Activated naive CD4-positive, alpha-beta T cell treated with anti-CD3 and anti-CD28 coated beads, Interleukin-2, amount 10 ng/mL, durations not matched to agents 7 days and 5 days (primary cell): ENCODE measurements around the gene RIPOR2.
"Not testable (repeated sequence)": the region's sequence is repeated elsewhere in the genome, so short reads cannot be mapped to it uniquely, and the experiment has no call there.

Source experiments
- CTCF ChIA-PET: fragments of 350-600 bp; sonication (Branson Sonifier 250); formaldehyde crosslinking; loops from one replicate; lab custom pipeline; 2021; ENCODE audit warnings: antibody characterized with exemption; lab: Charles Lee
- DNase-seq: peaks from one replicate; pipeline ENCODE4 v3.0.0-alpha.2; 2020
- H3K27ac Mint-ChIP-seq: one replicate; pipeline ENCODE4 v1.8.0; 2021; ENCODE audit warnings: mild to moderate bottlenecking, moderate library complexity, mixed read lengths
- H3K27me3 Mint-ChIP-seq: one replicate; pipeline ENCODE4 v1.8.0; 2021; ENCODE audit warnings: mild to moderate bottlenecking, mixed read lengths
- H3K36me3 Mint-ChIP-seq: one replicate; pipeline ENCODE4 v1.8.0; 2021; ENCODE audit warnings: mixed read lengths
- H3K4me1 Mint-ChIP-seq: one replicate; pipeline ENCODE4 v1.8.0; 2021; ENCODE audit warnings: mixed read lengths
- H3K4me3 Mint-ChIP-seq: one replicate; pipeline ENCODE4 v1.8.0; 2021; ENCODE audit warnings: mild to moderate bottlenecking, moderate library complexity, mixed read lengths
- H3K9me3 Mint-ChIP-seq: one replicate; pipeline ENCODE4 v1.8.0; 2021; ENCODE audit warnings: mixed read lengths

RIPOR2 gene

DNA sequence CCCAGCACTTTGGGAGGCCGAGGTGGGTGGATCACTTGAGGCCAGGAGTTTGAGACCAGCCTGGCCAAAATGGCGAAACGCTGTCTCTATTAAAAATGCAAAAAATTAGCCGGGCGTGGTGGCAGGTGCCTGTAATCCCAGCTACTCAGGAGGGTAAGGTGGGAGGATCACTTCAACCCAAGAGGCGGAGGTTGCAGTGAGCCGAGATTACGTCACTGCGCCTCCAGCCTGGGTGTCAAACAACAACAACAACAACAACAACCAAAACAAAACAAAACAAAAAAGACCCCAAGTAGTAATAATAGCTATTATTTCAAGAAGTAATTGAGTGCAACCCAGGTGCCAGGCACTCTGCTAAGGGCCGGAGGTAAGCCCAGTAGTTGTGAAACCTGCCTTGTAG lies 21.7 kb downstream of the RIPOR2 start:
- Mint-ChIP-seq H3K36me3 (peaks cover 89% of the 10 kb centered on the region), H3K4me1 (peaks cover 93% of the 10 kb centered on the region), H3K27ac (peak overlapping the region; percentile 69), H3K4me3 (peak overlapping the region; percentile 13)
- DNase-seq, H3K9me3 Mint-ChIP-seq, H3K27me3 Mint-ChIP-seq: not testable (repeated sequence)
- CTCF ChIA-PET: interaction anchor here (0.7 to 7.1 kb wide), 4 partner anchors 7 to 336 kb away, joined by 3 to 52 read pairs (median 15); no protein-coding TSS in a partner anchor

DNA sequence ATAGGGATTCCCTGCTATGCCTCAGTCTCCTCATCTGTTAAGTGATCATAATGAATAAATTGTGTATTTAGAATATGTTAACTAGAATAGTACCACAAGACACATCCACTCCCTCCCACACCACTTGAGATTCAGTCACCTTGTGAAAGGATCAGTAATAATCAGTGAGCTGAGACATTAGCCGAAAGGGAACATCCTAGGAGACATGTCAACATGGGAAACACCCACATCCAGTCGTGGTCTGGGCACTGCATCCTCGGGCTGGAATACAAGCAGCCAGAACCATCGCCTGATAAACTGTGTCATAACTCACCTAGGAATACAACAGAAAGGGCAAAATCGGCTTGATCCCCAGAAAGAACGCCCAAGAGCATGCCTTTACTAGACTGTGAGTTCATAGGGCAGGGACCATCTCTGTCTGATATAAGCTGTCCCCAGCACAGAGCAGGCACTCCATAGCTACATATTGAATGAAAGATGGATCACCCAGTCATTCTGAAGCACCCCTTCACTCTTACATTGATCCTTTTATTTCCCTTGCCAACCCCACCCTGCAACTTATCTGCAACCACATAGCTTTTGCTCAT lies 23.9 kb downstream of the RIPOR2 start:
- DNase-seq: no peak
- Mint-ChIP-seq H3K27ac (peak overlapping the region; percentile 93), H3K4me3 (peak overlapping the region; percentile 92), H3K4me1 (peaks cover 94% of the 10 kb centered on the region), H3K9me3 (no peaks in the 10 kb centered on the region), H3K36me3 (peaks cover 87% of the 10 kb centered on the region), H3K27me3 (no peaks in the 10 kb centered on the region)
- CTCF ChIA-PET: interaction anchor here (1.0 to 7.1 kb wide), 10 partner anchors 9 to 115 kb away, joined by 3 to 75 read pairs (median 6); partner anchors contain the start of gene RIPOR2

DNA sequence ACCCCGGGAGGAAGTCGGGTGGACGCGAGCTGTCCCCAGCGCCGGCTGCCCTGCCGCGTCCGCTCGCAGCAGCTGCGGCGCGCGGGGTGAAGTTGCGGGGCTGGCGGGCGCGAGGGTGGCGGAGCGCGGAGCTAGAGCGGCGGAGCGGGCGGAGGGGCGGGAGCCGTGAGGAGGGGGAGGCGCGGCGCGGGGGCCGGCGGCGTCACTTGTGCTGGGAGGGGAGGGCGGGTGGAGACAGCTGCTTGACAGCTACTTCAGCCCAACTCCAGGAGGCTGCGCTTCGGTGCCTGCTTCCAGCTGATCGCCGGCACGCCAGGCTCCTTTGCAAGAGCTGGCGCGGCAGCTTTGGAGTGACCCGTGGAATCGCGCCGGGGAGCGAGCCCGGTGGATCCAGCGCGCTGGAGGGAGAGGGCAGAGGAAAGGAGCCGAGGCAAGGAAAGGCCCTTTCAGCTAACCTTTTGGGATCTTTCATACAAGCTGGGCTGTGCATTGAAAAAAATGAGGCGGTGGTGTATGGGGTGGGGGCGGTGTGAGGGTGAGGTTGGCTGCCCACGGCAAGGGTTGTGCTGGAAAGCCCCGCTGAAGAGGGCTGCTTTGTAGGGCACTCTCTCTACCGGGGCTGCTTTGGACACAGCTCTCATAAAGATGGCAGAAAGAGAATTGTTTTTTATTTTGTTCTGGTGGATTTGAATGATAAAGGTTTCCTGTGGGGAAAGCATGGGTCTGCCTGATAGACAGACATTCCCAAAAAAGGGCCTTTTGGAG lies 24.6 kb downstream of the RIPOR2 start:
- Mint-ChIP-seq H3K27ac (peak overlapping the region; percentile 93), H3K36me3 (peaks cover 88% of the 10 kb centered on the region), H3K4me1 (peaks cover 94% of the 10 kb centered on the region), H3K9me3 (no peaks in the 10 kb centered on the region), H3K4me3 (peak overlapping the region; percentile 92), H3K27me3 (no peaks in the 10 kb centered on the region)
- DNase-seq: peak; percentile 66
- CTCF ChIA-PET: interaction anchor here (1.0 to 7.1 kb wide), 11 partner anchors 10 to 129 kb away, joined by 3 to 75 read pairs (median 6); partner anchors contain the start of gene RIPOR2

DNA sequence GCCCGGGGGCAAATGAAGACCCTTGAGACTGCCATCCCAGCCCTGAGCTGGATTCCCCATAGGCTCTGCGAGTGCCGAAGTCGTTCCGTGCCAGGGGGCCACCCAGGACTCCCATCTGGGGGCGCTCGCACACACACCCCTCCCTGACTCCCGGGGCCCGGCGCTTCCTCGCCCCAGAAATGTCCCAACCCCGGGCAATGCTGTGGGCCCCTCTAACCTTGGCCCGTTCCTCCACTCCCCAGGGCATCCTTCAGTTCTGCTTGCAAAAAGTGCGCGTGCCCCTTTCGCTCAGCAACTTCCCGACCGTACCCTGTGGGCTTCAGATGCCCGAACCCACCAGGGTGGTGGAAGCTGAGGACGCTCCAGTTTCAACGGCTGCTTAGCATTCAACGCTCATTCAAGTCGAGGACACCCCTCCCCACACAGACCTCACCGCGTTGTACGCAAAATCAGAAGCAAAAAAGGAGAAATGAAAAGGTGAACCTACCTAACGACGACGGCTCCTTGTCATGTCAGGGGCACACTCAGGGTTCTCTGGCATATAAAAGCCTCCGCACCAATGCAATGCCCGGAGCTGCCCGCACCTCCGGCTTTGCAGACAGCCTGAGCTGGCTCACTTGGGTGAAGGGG lies 25.3 kb downstream of the RIPOR2 start:
- Mint-ChIP-seq H3K36me3 (peaks cover 88% of the 10 kb centered on the region), H3K27me3 (no peaks in the 10 kb centered on the region), H3K27ac (peak overlapping the region; percentile 90), H3K9me3 (no peaks in the 10 kb centered on the region), H3K4me3 (peak overlapping the region; percentile 92), H3K4me1 (peaks cover 94% of the 10 kb centered on the region)
- CTCF ChIA-PET: interaction anchor here (0.6 to 7.1 kb wide), 18 partner anchors 11 to 198 kb away, joined by 3 to 75 read pairs (median 6); partner anchors contain the start of gene RIPOR2
- peak; percentile 54 for DNase-seq

DNA sequence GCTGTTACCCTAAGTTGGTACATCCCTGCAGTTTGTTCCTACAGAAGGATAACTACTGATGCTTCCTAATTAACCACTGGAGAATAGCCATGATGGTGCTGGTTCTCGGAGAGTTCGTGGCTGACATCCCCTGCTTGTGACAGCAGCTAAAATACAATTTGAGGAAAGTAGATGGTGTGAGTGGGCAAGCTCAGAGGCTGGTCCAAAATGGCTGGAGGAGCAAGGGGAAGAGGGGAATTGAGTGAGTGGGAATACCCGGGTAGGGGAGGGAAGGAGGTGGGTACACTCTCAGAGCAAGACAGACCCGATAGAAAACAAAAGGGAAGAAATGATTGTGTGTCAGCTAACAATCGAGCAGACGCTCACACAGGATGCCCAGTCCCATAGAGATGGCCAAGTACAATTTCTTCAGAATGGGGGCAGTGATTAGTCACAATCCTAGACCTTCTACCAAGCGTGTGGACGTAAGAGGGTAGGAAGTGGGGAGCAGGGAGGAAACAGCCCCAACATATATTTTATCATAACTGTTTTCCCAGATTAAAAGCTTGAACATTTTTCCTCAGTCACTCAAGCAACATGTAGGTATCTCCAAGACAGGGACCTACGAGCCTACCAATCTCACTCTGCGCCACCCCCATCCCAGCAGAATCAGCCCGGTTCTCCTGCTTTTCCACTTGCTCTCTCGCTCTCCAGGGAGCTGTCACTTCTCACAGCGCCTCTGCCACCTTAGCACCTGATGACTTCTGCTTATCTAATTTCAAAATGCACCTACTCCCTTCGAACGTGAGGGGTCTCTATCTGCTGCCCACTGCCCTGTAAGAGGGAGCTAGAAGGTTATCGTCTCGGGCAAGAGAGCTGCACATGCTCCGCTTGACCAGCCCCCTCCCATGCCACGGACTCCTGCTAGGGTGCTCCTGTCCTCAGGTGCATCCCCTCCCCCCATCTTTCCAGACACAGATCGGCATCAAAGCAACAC lies 26.2 kb downstream of the RIPOR2 start:
- no peaks in the 10 kb centered on the region for H3K9me3 Mint-ChIP-seq
- peaks cover 95% of the 10 kb centered on the region for H3K4me1 Mint-ChIP-seq
- DNase-seq: no peak
- peak overlapping the region; percentile 92 for H3K4me3 Mint-ChIP-seq
- H3K27me3 Mint-ChIP-seq: no peaks in the 10 kb centered on the region
- peaks cover 89% of the 10 kb centered on the region for H3K36me3 Mint-ChIP-seq
- peak overlapping the region; percentile 90 for H3K27ac Mint-ChIP-seq
- CTCF ChIA-PET: interaction anchor here (0.6 to 7.1 kb wide), 15 partner anchors 10 to 197 kb away, joined by 3 to 75 read pairs (median 6); partner anchors contain the start of gene RIPOR2

DNA sequence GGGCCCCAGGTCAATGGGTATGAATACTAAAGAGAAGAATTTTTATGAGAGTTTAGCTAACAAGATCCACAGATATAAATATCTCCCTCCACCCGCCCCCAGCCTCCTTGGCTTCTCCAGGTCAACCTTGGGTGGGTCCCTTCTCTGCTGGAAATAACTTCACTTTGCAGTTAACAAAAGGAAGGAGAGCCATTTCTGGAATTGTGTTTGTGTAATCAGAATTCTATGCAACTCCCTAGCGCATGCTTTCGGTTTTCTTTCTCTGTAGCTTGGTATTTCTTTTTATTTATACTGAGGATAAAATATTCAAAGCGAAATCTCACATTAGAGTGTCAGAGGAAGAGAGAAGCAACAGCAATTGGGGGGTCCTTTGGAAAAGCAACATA lies 27.1 kb downstream of the RIPOR2 start:
- Mint-ChIP-seq H3K4me3 (peak overlapping the region; percentile 92), H3K27ac (peak overlapping the region; percentile 90), H3K4me1 (peaks cover 95% of the 10 kb centered on the region), H3K9me3 (no peaks in the 10 kb centered on the region), H3K36me3 (peaks cover 92% of the 10 kb centered on the region), H3K27me3 (no peaks in the 10 kb centered on the region)
- DNase-seq: no peak
- CTCF ChIA-PET: interaction anchor here (0.7 to 7.1 kb wide), 8 partner anchors 9 to 110 kb away, joined by 3 to 75 read pairs (median 10); partner anchors contain the start of gene RIPOR2

DNA sequence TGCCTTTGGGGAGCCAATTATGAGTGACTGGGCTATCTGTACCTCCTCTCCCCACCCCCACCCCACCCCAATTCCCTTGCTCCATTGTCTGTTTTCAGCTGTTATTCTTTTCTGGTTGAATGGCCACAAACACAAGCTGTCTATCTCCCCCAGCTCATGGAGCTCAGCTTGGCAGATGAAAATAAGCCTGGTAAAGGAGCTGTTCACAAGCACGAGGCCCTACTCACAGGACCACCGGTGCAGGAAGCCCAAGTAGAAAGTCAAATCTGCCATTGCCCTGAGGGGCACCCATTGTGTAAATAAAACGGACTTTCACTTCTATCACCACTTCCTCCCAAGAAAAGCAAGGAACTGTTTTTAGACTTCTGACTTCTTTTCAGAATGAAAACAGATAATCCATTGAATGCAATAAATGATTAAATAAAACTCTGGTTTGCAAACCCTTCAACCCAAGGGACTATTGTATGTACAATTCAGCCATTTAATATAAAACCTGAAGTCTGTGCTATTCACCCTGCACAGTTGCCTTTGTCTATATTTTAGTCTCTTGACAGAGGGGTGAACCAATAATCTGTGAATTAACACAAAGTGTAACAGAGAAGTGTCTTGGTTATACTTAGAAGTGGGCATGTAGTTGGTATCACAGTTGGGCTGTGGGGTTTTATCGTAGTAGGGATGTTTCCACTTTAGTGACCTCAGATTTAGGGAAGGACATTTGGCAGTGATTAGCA lies 27.7 kb downstream of the RIPOR2 start:
- Mint-ChIP-seq H3K4me3 (peak overlapping the region; percentile 92), H3K27ac (peak overlapping the region; percentile 90), H3K4me1 (peaks cover 93% of the 10 kb centered on the region), H3K36me3 (peaks cover 90% of the 10 kb centered on the region), H3K9me3 (peaks cover 1% of the 10 kb centered on the region), H3K27me3 (no peaks in the 10 kb centered on the region)
- CTCF ChIA-PET: interaction anchor here (1.4 to 7.1 kb wide), 6 partner anchors 9 to 83 kb away, joined by 7 to 75 read pairs (median 20); partner anchors contain the start of gene RIPOR2
- DNase-seq: no peak

DNA sequence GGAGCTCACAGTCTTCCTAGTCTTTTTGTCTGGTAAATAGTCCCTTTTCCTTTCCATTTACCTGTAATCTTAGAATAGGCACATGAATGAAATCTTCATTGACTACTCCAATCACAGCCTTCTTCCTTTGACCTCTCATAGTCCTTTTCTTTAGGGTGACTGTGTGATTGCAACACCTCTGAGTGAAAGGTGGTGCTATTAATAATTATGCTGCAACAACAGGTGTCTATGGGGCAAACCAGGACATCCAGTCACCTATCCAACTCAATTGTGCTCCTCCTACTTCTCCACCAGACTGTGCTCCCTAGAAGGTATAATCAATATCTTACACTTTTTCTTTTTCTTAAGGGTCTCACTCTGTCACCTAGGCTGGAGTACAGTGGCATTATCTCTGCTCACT lies 29.4 kb downstream of the RIPOR2 start:
- H3K27ac Mint-ChIP-seq: peak overlapping the region; percentile 72

DNA sequence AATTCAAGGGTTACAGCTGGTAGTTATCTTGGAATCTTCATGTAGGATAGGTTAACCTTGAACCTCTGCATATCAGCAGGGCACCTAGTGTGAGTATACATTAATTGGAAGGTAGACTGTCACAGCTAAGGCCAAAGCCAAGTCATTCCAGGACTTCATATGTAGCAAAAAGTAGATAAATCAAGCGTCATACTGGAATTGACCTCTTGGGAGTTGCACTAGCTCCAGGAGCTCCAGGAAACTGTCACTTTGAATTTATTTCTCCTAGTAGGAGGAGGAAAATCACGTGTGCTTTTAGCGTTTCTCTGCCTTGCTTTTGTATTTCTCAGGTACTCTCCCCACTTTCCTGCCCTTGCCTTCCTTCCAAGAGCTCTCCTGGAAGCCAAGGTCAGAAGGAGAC lies 30.3 kb downstream of the RIPOR2 start:
- peaks cover 4% of the 10 kb centered on the region for H3K9me3 Mint-ChIP-seq
- H3K27me3 Mint-ChIP-seq: no peaks in the 10 kb centered on the region
- no peak overlapping the region for H3K4me3 Mint-ChIP-seq
- H3K36me3 Mint-ChIP-seq: peaks cover 91% of the 10 kb centered on the region
- no peak for DNase-seq
- H3K4me1 Mint-ChIP-seq: peaks cover 96% of the 10 kb centered on the region
- peak overlapping the region; percentile 29 for H3K27ac Mint-ChIP-seq
- CTCF ChIA-PET: interaction anchor here (0.8 to 1.6 kb wide), 7 partner anchors 16 to 112 kb away, joined by 3 to 11 read pairs (median 3); no protein-coding TSS in a partner anchor

More for the DNA sequence above, 29.4 kb downstream of the RIPOR2 start:
- CTCF ChIA-PET: interaction anchor here (1.2 to 1.6 kb wide), 3 partner anchors 50 to 111 kb away, joined by 3 to 4 read pairs (median 4); no protein-coding TSS in a partner anchor
- no peaks in the 10 kb centered on the region for H3K27me3 Mint-ChIP-seq
- H3K4me1 Mint-ChIP-seq: peaks cover 93% of the 10 kb centered on the region
- no peak overlapping the region for H3K4me3 Mint-ChIP-seq
- H3K36me3 Mint-ChIP-seq: peaks cover 89% of the 10 kb centered on the region
- peaks cover 4% of the 10 kb centered on the region for H3K9me3 Mint-ChIP-seq
- DNase-seq: no peak

DNA sequence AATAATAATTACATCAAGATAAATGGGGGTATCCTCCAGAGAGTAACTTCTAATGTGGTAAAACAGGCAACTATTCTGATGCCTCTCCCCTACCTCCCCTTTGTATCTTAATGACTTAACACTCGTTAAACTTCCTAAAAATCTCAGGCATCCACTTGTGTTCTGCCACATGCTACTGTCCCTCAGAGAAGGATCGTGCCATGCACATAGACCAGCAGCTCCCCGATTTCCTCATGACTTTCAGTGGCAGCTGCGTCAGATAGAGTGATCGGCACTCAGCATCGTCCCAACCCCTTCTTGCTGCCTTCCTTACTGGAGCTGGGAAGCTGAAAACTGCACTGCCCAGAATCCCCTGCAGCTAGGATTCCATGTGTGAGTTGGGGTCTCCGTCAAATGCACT lies 32.1 kb downstream of the RIPOR2 start:
- Mint-ChIP-seq H3K27me3 (no peaks in the 10 kb centered on the region), H3K4me1 (peaks cover 97% of the 10 kb centered on the region), H3K4me3 (no peak overlapping the region), H3K36me3 (peaks cover 89% of the 10 kb centered on the region), H3K9me3 (peaks cover 4% of the 10 kb centered on the region), H3K27ac (no peak overlapping the region)
- DNase-seq: no peak
- CTCF ChIA-PET: interaction anchor here (0.9 to 1.7 kb wide), 3 partner anchors 15 to 114 kb away, joined by 3 to 6 read pairs (median 3); partner anchors contain the start of gene RIPOR2

DNA sequence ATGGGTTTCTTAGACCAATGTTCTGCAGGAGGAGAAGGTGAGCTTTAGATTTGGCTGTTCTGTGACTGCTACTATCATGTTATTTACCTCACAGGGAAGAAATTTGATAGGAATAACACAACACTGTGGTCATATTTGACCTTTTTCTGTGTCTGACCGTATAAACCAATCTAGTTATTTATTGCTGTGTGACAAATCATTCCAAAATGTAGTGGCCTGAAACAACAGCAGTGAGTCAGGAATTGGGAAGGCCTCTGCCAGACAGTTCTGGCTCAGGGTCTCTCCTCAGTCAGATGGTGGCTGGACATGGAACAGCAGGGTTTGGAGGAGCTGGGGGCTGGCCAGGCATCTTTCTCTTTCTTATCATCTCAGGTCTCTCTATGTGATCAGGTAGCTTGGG lies 33.0 kb downstream of the RIPOR2 start:
- Mint-ChIP-seq H3K27me3 (no peaks in the 10 kb centered on the region), H3K27ac (peak overlapping the region; percentile 83), H3K4me3 (no peak overlapping the region), H3K36me3 (peaks cover 91% of the 10 kb centered on the region), H3K9me3 (peaks cover 4% of the 10 kb centered on the region), H3K4me1 (peaks cover 97% of the 10 kb centered on the region)
- no peak for DNase-seq
- CTCF ChIA-PET: interaction anchor here (0.8 to 1.0 kb wide), 2 partner anchors 45 to 47 kb away, joined by 3 to 4 read pairs; no protein-coding TSS in a partner anchor

DNA sequence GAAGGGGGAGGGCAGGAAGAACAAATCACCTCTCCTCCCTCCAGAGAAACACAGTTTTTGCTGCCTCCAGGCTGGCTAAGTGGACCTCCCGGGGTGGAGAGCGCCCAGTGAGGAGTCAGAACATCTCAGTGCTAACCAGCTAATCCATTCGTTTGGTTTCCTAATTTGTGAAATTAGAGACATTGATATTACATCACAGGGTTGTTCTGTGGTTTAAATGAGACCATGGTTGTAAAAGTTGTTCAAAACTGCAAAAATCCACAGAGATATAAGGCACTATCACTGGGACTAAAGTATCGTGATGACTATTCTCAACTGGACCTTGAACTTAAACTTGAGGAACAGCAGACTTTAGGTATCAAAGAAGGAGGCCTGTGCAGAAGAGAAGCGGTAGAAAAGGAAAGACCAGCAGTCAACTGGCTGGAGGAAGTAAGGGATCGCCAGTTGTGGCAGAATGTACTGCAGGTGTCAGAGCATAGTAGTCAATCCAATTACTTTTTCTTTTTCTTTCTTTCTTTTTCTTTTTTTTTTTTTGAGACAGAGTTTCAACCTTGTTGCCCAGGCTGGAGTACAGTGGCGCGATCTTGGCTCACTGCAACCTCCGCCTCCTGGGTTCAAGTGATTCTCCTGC lies 33.9 kb downstream of the RIPOR2 start:
- H3K4me3 Mint-ChIP-seq: peak overlapping the region; percentile 10

More for the DNA sequence above, 33.9 kb downstream of the RIPOR2 start:
- no peaks in the 10 kb centered on the region for H3K27me3 Mint-ChIP-seq
- CTCF ChIA-PET: interaction anchor here (0.6 to 4.4 kb wide), 4 partner anchors 17 to 89 kb away, joined by 3 to 24 read pairs (median 6); no protein-coding TSS in a partner anchor
- H3K4me1 Mint-ChIP-seq: peaks cover 95% of the 10 kb centered on the region
- H3K27ac Mint-ChIP-seq: peak overlapping the region; percentile 83
- H3K36me3 Mint-ChIP-seq: peaks cover 93% of the 10 kb centered on the region
- peaks cover 4% of the 10 kb centered on the region for H3K9me3 Mint-ChIP-seq
- DNase-seq: no peak
